Retinal pigment epithelial cell (primary cell): ENCODE measurements around the gene DRC7.

Experiments
- DNase-seq: peaks from one replicate; pipeline ENCODE4 v3.0.0-alpha.2; 2010; ENCODE audit warnings: low read depth
- H3K4me3 ChIP-seq: 2 replicates; pipeline ENCODE4 v1.5.1; 2011; ENCODE audit warnings: mild to moderate bottlenecking, low read length, control low read depth, moderate library complexity
- CTCF ChIP-seq: conservative IDR thresholded peaks from 2 replicates; pipeline ENCODE4 v1.5.1; 2011; ENCODE audit warnings: low read depth, low read length, control low read depth, inconsistent platforms

Gene DRC7

GRCh38 chr16:57679016-57679415, 15.6 kb upstream of the DRC7 start:
- no peak overlapping the region for H3K4me3 ChIP-seq
- no peak for DNase-seq
- no peak for TF ChIP-seq CTCF

- no peak for TF ChIP-seq CTCF
- no peak overlapping the region for H3K4me3 ChIP-seq
- DNase-seq = no peak
Observed at GRCh38 chr16:57679767-57680482, 14.7 kb upstream of the DRC7 start.

- no peak for DNase-seq
- H3K4me3 ChIP-seq = no peak overlapping the region
- TF ChIP-seq CTCF = no peak
Observed at GRCh38 chr16:57680842-57681375, 13.7 kb upstream of the DRC7 start.

GRCh38 chr16:57681950-57682728, 12.5 kb upstream of the DRC7 start:
- no peak for DNase-seq
- no peak for TF ChIP-seq CTCF
- H3K4me3 ChIP-seq = no peak overlapping the region

- no peak for DNase-seq
- H3K4me3 ChIP-seq = no peak overlapping the region
- no peak for TF ChIP-seq CTCF
Observed at GRCh38 chr16:57682809-57683635, 11.6 kb upstream of the DRC7 start.

- TF ChIP-seq CTCF = no peak
- no peak overlapping the region for H3K4me3 ChIP-seq
- no peak for DNase-seq
Observed at GRCh38 chr16:57683636-57684545, 10.7 kb upstream of the DRC7 start.
